ENCODE results near the gene MRPL4. TPM values are rescaled to one million over a fixed set of nuclear protein-coding genes. Genes with fewer than 3 reads are reported as not detected.

MRPL4 gene
- total RNA-seq, 2 donors from 2014 or later: 43.5 to 61.9 TPM

- DNase-seq (no peak), ATAC-seq (no peak)
- intact Hi-C loops (cut with DNase I, micrococcal nuclease): no loop called here
These were observed 3.3 kb downstream of the MRPL4 start for GRCh38 chr19:10255358-10255757.

GRCh38 chr19:10256551-10256950 is 4.5 kb downstream of the MRPL4 start:
- no peak for ATAC-seq
- intact Hi-C loops (cut with DNase I, micrococcal nuclease): no loop called here
- DNase-seq: no peak

- DNase-seq (no peak), ATAC-seq (no peak)
- intact Hi-C loops (cut with DNase I, micrococcal nuclease): no loop called here
These were observed 5.1 kb downstream of the MRPL4 start for GRCh38 chr19:10256970-10257615.

GRCh38 chr19:10258080-10258710 is 6.2 kb downstream of the MRPL4 start:
- no peak for ATAC-seq
- DNase-seq: no peak
- intact Hi-C loops (cut with DNase I, micrococcal nuclease): no loop called here

GRCh38 chr19:10259162-10259905 is 7.3 kb downstream of the MRPL4 start:
- ATAC-seq (peak; percentile 55), DNase-seq (peak; percentile 85 to 93)
- intact Hi-C loops (cut with DNase I, micrococcal nuclease): no loop called here

- intact Hi-C loops (cut with DNase I, micrococcal nuclease): no loop called here
- ATAC-seq (peak; percentile 55), DNase-seq (no peak)
These were observed 8.1 kb downstream of the MRPL4 start for GRCh38 chr19:10260141-10260584.

- ATAC-seq (no peak), DNase-seq (no peak)
- intact Hi-C loops (cut with DNase I, micrococcal nuclease): no loop called here
These were observed 10.8 kb downstream of the MRPL4 start for GRCh38 chr19:10262771-10263170.

- intact Hi-C loops (cut with DNase I, micrococcal nuclease): loop anchor here in 1 of 2 donors (5.0 kb wide), 1 partner anchor 121 kb away; no protein-coding TSS in a partner anchor
- ATAC-seq (no peak), DNase-seq (no peak)
These were observed 14.7 kb downstream of the MRPL4 start for GRCh38 chr19:10266706-10267105.

- intact Hi-C loops (cut with DNase I, micrococcal nuclease): loop anchor here (2.0 to 5.0 kb wide), 2 partner anchors 119 to 121 kb away; no protein-coding TSS in a partner anchor
These were observed 16.1 kb downstream of the MRPL4 start for GRCh38 chr19:10268071-10268470.

GRCh38 chr19:10269333-10270179 is 17.5 kb downstream of the MRPL4 start:
- intact Hi-C loops (cut with DNase I, micrococcal nuclease): loop anchor here (2.0 to 5.0 kb wide), 2 partner anchors 118 to 119 kb away; no protein-coding TSS in a partner anchor
- DNase-seq: peak; percentile 77 to 90
- peak; percentile 84 for ATAC-seq

More at GRCh38 chr19:10268071-10268470, 16.1 kb downstream of the MRPL4 start:
- no peak for DNase-seq
- ATAC-seq: no peak

- ATAC-seq (peak; percentile 59), DNase-seq (peak; percentile 77 to 81)
- intact Hi-C loops (cut with DNase I, micrococcal nuclease): no loop called here
These were observed 18.2 kb downstream of the MRPL4 start for GRCh38 chr19:10270180-10270615.

- DNase-seq: peak; percentile 83
- ATAC-seq: peak; percentile 66
- intact Hi-C loops (cut with DNase I, micrococcal nuclease): no loop called here
These were observed 18.8 kb downstream of the MRPL4 start, which contains the start of gene ICAM1 for GRCh38 chr19:10270616-10271394. ICAM1 (plus strand) TSS chr19:10271120; CDS start chr19:10271160, 40 bp downstream.

GRCh38 chr19:10271543-10272086 is 19.6 kb downstream of the MRPL4 start:
- intact Hi-C loops (cut with DNase I, micrococcal nuclease): no loop called here
- DNase-seq (peak in 1 of 2 donors; percentile 52), ATAC-seq (no peak)

- DNase-seq (no peak), ATAC-seq (no peak)
- intact Hi-C loops (cut with DNase I, micrococcal nuclease): no loop called here
These were observed 22.6 kb downstream of the MRPL4 start for GRCh38 chr19:10274589-10274988.

- no peak for ATAC-seq
- no peak for DNase-seq
- intact Hi-C loops (cut with DNase I, micrococcal nuclease): no loop called here
These were observed 26.0 kb downstream of the MRPL4 start for GRCh38 chr19:10277795-10278589.

- intact Hi-C loops (cut with DNase I, micrococcal nuclease): no loop called here
- DNase-seq (no peak), ATAC-seq (no peak)
These were observed 26.9 kb downstream of the MRPL4 start for GRCh38 chr19:10278935-10279334.

Measured in left colon (tissue), 2 donors.